Measurements from ENCODE around the gene COL5A1. TPM values are rescaled to one million over a fixed set of nuclear protein-coding genes. Genes with fewer than 3 reads are reported as not detected.

COL5A1 gene
- total RNA-seq, 4 donors from 2014 or later: 4.0 to 12.8 (median 6.3) TPM

- WGBS, 2 donors: 61% methylated on average over 8 of the region's 20 CpGs; no CpG with 5 or more reads in 1 of the 2 donors
- no peak for DNase-seq
- H3K36me3 ChIP-seq: no peaks in the 10 kb centered on the region
- no peaks in the 10 kb centered on the region for H3K9me3 ChIP-seq
- peak overlapping the region in 3 of 4 donors; percentile 46 to 74 (median 72) for H3K27ac ChIP-seq
- TF ChIP-seq POLR2A (IDR thresholded peaks at IDR 0.05): no peak
- TF ChIP-seq CTCF (IDR thresholded peaks at IDR 0.05): no peak
- H3K4me3 ChIP-seq: no peak overlapping the region
- H3K27me3 ChIP-seq: peaks cover 0 to 13% (median 0%) of the 10 kb centered on the region in 4 donors
- intact Hi-C loops (cut with DNase I): loop anchor here (10.0 kb wide), 1 partner anchor 281 kb away; no protein-coding TSS in a partner anchor
- peaks cover 0 to 61% (median 23%) of the 10 kb centered on the region in 3 donors for H3K4me1 ChIP-seq
These were observed 94.0 kb downstream of the COL5A1 start for GRCh38 chr9:134735441-134736175.

- H3K9me3 ChIP-seq: no peaks in the 10 kb centered on the region
- TF ChIP-seq CTCF (IDR thresholded peaks at IDR 0.05) (no peak), POLR2A (IDR thresholded peaks at IDR 0.05) (no peak)
- no peak overlapping the region for H3K27ac ChIP-seq
- H3K36me3 ChIP-seq: no peaks in the 10 kb centered on the region
- peaks cover 0 to 13% (median 0%) of the 10 kb centered on the region in 4 donors for H3K27me3 ChIP-seq
- intact Hi-C loops (cut with DNase I): loop anchor here (10.0 kb wide), 1 partner anchor 282 kb away; no protein-coding TSS in a partner anchor
- 71 to 79% methylated on average over 2 to 11 of the region's 18 CpGs for WGBS, 2 donors
- H3K4me1 ChIP-seq: peaks cover 0 to 51% (median 23%) of the 10 kb centered on the region in 3 donors
- no peak for DNase-seq
- H3K4me3 ChIP-seq: no peak overlapping the region
These were observed 95.3 kb downstream of the COL5A1 start for GRCh38 chr9:134736791-134737497.

GRCh38 chr9:134737842-134738580, 96.4 kb downstream of the COL5A1 start:
- peaks cover 0 to 40% (median 20%) of the 10 kb centered on the region in 3 donors for H3K4me1 ChIP-seq
- intact Hi-C loops (cut with DNase I): loop anchor here (2.0 to 10.0 kb wide), 2 partner anchors 39 to 283 kb away; no protein-coding TSS in a partner anchor
- 85% methylated on average over 12 of the region's 26 CpGs for WGBS, 2 donors

GRCh38 chr9:134738869-134739659, 97.5 kb downstream of the COL5A1 start:
- Histone ChIP-seq H3K36me3 (no peaks in the 10 kb centered on the region), H3K27me3 (peaks cover 0 to 13% (median 0%) of the 10 kb centered on the region in 4 donors), H3K4me1 (peaks cover 0 to 30% (median 10%) of the 10 kb centered on the region in 3 donors), H3K4me3 (no peak overlapping the region), H3K9me3 (no peaks in the 10 kb centered on the region), H3K27ac (no peak overlapping the region)
- no peak for DNase-seq
- no peak for TF ChIP-seq POLR2A (IDR thresholded peaks at IDR 0.05)
- peak; percentile 58 to 94 (median 85) for TF ChIP-seq CTCF (IDR thresholded peaks at IDR 0.05)
- WGBS, 2 donors: 68 to 84% methylated on average over 10 of the region's 31 CpGs
- intact Hi-C loops (cut with DNase I): loop anchor here (2.0 to 10.0 kb wide), 2 partner anchors 40 to 284 kb away; no protein-coding TSS in a partner anchor

More at GRCh38 chr9:134737842-134738580, 96.4 kb downstream of the COL5A1 start:
- no peak for DNase-seq
- no peaks in the 10 kb centered on the region for H3K9me3 ChIP-seq
- no peak overlapping the region for H3K4me3 ChIP-seq
- H3K27ac ChIP-seq: no peak overlapping the region
- no peaks in the 10 kb centered on the region for H3K36me3 ChIP-seq
- no peak for TF ChIP-seq POLR2A (IDR thresholded peaks at IDR 0.05)
- no peak for TF ChIP-seq CTCF (IDR thresholded peaks at IDR 0.05)
- peaks cover 0 to 13% (median 0%) of the 10 kb centered on the region in 4 donors for H3K27me3 ChIP-seq

Data from esophagus squamous epithelium (tissue), 5 donors.